HUES6 (cell line): ENCODE results near the gene GPR107.

Source experiments
- H3K27ac ChIP-seq: 2 replicates; pipeline ENCODE4 v1.7.0; 2013; ENCODE audit warnings: low read depth, mild to moderate bottlenecking, low read length, inconsistent platforms
- H3K27me3 ChIP-seq: 2 replicates; pipeline ENCODE4 v1.6.1; 2013; ENCODE audit warnings: low read length; ENCODE audit not compliant: control insufficient read depth, insufficient read depth
- H3K36me3 ChIP-seq: 2 replicates; pipeline ENCODE4 v1.6.1; 2013; ENCODE audit warnings: low read length; ENCODE audit not compliant: control insufficient read depth, insufficient read depth
- H3K4me1 ChIP-seq: 2 replicates; pipeline ENCODE4 v1.6.1; 2013; ENCODE audit warnings: low read length; ENCODE audit not compliant: control insufficient read depth, insufficient read depth
- H3K4me3 ChIP-seq: 2 replicates; pipeline ENCODE4 v1.5.1; 2013; ENCODE audit warnings: low read depth, low read length
- H3K9ac ChIP-seq: one replicate; pipeline ENCODE4 v1.6.1; 2013; ENCODE audit warnings: mild to moderate bottlenecking, low read length
- H3K9me3 ChIP-seq: 2 replicates; pipeline ENCODE4 v1.6.1; 2013; ENCODE audit warnings: low read depth, low read length; ENCODE audit not compliant: control insufficient read depth, insufficient read depth

GPR107 gene

DNA sequence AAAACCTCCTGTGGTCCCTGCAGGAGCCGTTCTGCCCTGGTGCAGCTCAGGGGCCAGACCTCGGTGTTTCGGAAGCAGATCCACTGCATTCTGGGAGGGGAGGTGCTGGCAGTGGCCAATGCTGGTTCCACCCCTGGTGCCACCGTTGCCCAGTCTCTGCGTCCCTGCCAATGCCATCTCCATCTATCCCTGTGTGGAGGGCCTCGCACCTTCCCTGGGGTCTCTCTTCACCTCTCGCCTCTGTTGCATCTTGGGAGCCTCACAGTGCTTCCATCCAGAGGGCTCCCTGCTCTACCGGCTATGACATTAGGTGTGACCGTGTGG lies 133.8 kb downstream of the GPR107 start:
- no peaks in the 10 kb centered on the region for H3K36me3 ChIP-seq
- H3K4me1 ChIP-seq = peaks cover 42% of the 10 kb centered on the region
- H3K27ac ChIP-seq = no peak overlapping the region
- no peak overlapping the region for H3K9ac ChIP-seq
- no peaks in the 10 kb centered on the region for H3K27me3 ChIP-seq
- H3K4me3 ChIP-seq = no peak overlapping the region
- no peaks in the 10 kb centered on the region for H3K9me3 ChIP-seq

DNA sequence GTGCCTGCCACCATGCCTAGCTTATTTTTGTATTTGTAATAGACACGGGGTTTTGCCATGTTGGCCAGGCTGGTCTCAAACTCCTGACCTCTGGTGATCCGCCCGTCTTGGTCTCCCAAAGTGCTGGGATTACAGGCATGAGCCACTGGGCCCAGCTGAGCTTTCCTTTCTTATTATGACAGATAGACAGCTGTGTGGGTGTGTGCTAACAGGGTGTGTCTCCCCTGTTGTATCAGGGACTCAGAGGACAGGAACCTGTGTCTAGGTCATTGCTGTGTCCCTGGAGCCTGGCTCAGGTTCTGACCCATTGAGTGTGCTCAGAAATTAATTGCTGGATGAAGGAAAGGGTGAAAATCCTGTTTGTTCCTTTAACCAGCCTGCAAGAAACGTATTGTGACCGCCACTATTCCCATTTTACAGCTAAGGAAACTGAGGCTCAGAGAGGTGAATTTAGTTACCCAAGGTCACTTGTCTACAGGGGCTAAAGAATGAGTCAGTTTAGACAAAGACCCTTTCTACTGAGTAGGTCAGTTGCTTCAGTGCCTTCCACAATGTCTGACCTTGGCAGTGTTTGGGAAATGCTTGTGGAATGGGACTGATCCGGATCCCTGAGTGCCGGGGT lies 135.3 kb downstream of the GPR107 start:
- H3K4me1 ChIP-seq = peaks cover 46% of the 10 kb centered on the region
- no peaks in the 10 kb centered on the region for H3K36me3 ChIP-seq
- no peaks in the 10 kb centered on the region for H3K27me3 ChIP-seq
- H3K9me3 ChIP-seq = no peaks in the 10 kb centered on the region
- no peak overlapping the region for H3K27ac ChIP-seq
- H3K9ac ChIP-seq = no peak overlapping the region
- H3K4me3 ChIP-seq = no peak overlapping the region
